ENCODE data around the gene STRN4. TPM values are rescaled to one million over a fixed set of nuclear protein-coding genes. Genes with fewer than 3 reads are reported as not detected.
A peak's percentile ranks its signal among the peaks of the same experiment; 100 is the strongest.

The STRN4 gene
- total and polyA plus RNA-seq, 9 of the 15 experiments (the other 6 are each of a cell fraction or from before 2014, with no cell fraction given), result 0.62 to 83.7 (median 36.9) TPM

DNA sequence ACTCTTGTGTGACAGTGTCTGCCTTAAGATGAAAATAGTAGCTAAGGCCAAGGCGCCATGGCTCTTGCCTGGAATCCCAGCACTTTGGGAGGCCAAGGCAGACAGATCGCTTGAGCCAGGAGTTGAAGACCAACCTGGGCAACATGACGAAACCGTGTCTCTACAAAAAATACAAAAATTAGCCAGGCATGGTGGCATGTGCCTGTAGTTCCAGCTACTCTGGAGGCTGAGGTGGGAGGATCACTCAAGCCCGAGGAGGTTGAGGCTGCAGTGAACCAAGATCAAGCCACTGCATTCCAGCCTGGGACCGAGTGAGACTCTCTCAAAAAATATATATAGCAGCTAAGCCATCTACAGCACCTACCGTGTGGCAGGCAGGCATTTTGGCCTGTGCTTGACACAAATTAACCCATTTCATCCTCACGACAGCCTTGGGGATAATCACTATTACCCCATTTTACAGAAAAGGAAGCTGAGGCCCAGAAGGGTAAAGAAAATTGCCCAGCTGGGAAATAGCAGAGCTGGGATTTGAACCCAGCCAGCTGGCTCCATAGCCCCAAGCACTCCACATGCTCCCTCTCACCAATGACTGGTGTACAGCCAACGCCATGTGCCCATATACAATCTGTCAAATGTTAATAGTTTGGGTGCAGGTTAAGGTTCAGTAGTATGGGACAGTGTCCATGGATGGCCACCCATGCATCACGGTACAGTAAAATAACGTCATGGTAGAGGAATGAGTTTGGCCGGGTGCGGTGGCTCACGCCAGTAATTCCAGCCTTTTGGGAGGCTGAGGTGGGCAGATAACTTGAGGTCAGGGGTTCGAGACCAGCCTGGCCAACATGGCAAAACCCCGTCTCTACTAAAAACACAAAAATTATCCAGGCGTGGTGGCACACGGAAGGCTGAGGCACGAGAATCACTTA lies 39.1 kb upstream of the STRN4 start (continued):
- TF ChIP-seq, protein P1, sequence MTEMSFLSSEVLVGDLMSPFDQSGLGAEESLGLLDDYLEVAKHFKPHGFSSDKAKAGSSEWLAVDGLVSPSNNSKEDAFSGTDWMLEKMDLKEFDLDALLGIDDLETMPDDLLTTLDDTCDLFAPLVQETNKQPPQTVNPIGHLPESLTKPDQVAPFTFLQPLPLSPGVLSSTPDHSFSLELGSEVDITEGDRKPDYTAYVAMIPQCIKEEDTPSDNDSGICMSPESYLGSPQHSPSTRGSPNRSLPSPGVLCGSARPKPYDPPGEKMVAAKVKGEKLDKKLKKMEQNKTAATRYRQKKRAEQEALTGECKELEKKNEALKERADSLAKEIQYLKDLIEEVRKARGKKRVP (CRISPR knock-in tag; IDR thresholded peaks at IDR 0.05), result no peak
- TF ChIP-seq NR1H2 (CRISPR knock-in tag; IDR thresholded peaks at IDR 0.05) (0 out of 2 replicates have a peak, but pooled peaks have one; percentile 33), NELFE (IDR thresholded peaks at IDR 0.05; ENCODE audit: insufficient read depth, insufficient read length) (no peak), ZFP1 (CRISPR knock-in tag; IDR thresholded peaks at IDR 0.05) (no peak), THRB (CRISPR knock-in tag; conservative IDR thresholded peaks at IDR 0.05) (no peak), MXI1 (IDR thresholded peaks at IDR 0.05; ENCODE audit: low read depth, low read length) (no peak), KLF16 (IDR thresholded peaks at IDR 0.05) (no peak), ETV1 (tag; conservative IDR thresholded peaks at IDR 0.05; ENCODE audit: low read depth) (no peak), HNRNPL (IDR thresholded peaks at IDR 0.05; ENCODE audit: low read depth, low read length) (no peak), HNRNPLL (IDR thresholded peaks at IDR 0.05; ENCODE audit: low read depth, low read length, poor library complexity, severe bottlenecking) (no peak), ZNF785 (CRISPR knock-in tag; IDR thresholded peaks at IDR 0.05) (no peak), NCOR1 (IDR thresholded peaks at IDR 0.05) (no peak), ZNF830 (CRISPR knock-in tag; IDR thresholded peaks at IDR 0.05) (no peak), ZNF609 (CRISPR knock-in tag; IDR thresholded peaks at IDR 0.05; ENCODE audit: borderline replicate concordance) (no peak), DDX20 (tag; IDR thresholded peaks at IDR 0.05; ENCODE audit: low read depth) (no peak), SMC3 (conservative IDR thresholded peaks at IDR 0.05; ENCODE audit: insufficient read depth, low read depth, low read length) (no peak), ZFP30 (CRISPR knock-in tag; IDR thresholded peaks at IDR 0.05; ENCODE audit: borderline replicate concordance) (no peak), ZNF75A (CRISPR knock-in tag; IDR thresholded peaks at IDR 0.05) (no peak), HDGF (IDR thresholded peaks at IDR 0.05) (peak; percentile 85), RBM25 (IDR thresholded peaks at IDR 0.05; ENCODE audit: low read depth, low read length, severe bottlenecking) (peak; percentile 70), FOXA3 (CRISPR knock-in tag; conservative IDR thresholded peaks at IDR 0.05 in 1 of 2, IDR thresholded peaks at IDR 0.05 in 1 of 2) (peak in 1 of 2 experiments; percentile 45; a peak in 2 of 4 replicates), ATF7 (IDR thresholded peaks at IDR 0.05) (no peak; the same call in 1 of the 2 replicates)
